ENCODE data around the gene AGTR1.
"Not testable (repeated sequence)": the region's sequence is repeated elsewhere in the genome, so short reads cannot be mapped to it uniquely, and the experiment has no call there.

AGTR1 gene

DNA sequence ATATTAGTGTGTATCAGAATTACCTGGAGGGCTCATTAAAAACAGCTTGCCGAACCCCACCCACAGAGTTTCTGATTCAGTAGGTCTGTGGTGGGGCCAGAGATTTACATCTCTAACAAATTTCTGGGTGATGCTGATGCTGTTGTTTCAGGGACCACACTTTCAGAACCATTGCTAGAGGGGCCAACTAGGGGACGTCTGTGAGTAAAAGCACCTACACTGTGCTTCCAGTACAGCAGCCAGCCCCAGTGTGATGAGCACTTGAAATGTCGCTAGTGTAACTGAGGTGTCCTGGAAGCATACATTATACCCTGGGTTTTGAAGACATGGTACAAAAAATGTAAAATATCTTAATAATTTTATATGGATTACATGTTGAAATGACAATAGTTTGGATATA lies 33.0 kb downstream of the AGTR1 start:
- Mint-ChIP-seq H3K4me1 (ENCODE audit: low read depth in 2 of 2) (peaks cover 0 to 4% of the 10 kb centered on the region in 2 donors), H3K27me3 (no peaks in the 10 kb centered on the region), H3K4me3 (no peak overlapping the region), H3K9me3 (peaks cover 2 to 6% of the 10 kb centered on the region in 2 donors), H3K36me3 (ENCODE audit: insufficient read depth) (no peaks in the 10 kb centered on the region), H3K27ac (no peak overlapping the region)
- DNase-seq (no peak), ATAC-seq (replicated peaks) (no peak)

DNA sequence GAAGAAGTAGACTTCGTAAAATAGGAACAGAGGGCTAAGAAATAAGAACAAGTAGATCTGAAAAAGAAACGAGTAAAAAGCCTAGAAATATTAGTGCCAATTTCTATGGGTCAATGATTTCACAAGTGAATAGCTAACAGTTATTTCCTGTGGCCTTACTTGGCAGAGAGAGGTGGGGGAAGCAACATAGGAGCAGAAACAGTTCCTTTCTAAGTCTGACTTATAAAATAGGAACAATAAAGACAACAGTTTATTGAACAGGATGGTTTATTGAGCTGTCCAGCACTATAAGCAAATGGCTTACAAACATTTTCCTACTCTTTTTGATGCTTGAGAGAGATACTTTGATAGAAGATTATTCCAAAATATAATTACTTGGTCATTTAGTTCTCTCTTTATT lies 37.9 kb downstream of the AGTR1 start:
- H3K4me3 Mint-ChIP-seq, result no peak overlapping the region
- DNase-seq (no peak), ATAC-seq (replicated peaks) (no peak)
- peaks cover 0 to 3% of the 10 kb centered on the region in 2 donors for H3K9me3 Mint-ChIP-seq
- H3K36me3 Mint-ChIP-seq (ENCODE audit: insufficient read depth), result no peaks in the 10 kb centered on the region
- H3K27me3 Mint-ChIP-seq, result no peaks in the 10 kb centered on the region
- H3K27ac Mint-ChIP-seq, result no peak overlapping the region
- H3K4me1 Mint-ChIP-seq (ENCODE audit: low read depth in 2 of 2), result no peaks in the 10 kb centered on the region

DNA sequence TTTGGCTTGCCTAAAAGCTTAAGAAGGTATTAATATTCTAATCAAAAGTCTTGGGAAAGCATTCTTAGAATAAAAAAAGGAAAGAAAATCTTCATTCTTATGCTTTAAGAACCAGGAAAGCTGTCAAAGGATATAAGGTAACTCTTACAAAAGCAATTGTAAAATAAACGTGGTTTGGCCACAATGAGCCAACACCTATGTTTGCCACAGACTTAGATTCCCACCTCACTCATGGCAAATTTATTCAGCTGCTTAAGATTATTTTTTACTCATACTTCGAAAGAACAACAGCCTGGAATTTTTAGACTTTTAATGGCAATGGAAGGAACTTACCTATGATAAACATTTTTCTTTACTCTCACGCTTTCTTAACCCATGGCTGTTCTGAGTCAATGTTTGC lies 38.4 kb downstream of the AGTR1 start:
- no peak for DNase-seq
- Mint-ChIP-seq H3K4me3 (no peak overlapping the region), H3K4me1 (ENCODE audit: low read depth in 2 of 2) (no peaks in the 10 kb centered on the region), H3K27me3 (no peaks in the 10 kb centered on the region), H3K27ac (no peak overlapping the region), H3K36me3 (ENCODE audit: insufficient read depth) (no peaks in the 10 kb centered on the region), H3K9me3 (peaks cover 0 to 3% of the 10 kb centered on the region in 2 donors)
- ATAC-seq (replicated peaks), result no peak

DNA sequence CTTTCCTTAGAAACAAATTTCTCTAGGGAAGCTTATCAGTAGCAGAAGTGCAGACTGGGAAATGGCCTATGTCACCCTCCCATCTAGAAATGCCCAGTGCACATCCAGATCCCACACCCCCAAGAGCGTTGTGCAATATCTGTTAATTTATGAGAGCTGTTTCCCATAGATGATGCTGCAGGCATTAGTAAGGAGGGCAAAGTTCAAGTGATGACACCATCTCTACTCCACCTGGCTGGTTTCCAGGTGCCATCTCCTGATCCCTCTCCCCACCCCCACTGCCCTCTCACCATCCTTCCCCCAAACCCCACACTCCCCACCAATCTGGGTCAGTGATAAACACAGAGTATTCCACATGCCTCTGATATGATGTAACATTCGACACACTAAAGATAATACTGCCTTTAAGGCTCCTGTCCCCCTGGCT lies 39.4 kb downstream of the AGTR1 start:
- DNase-seq (no peak), ATAC-seq (replicated peaks) (no peak)
- Mint-ChIP-seq H3K27me3 (no peaks in the 10 kb centered on the region), H3K27ac (no peak overlapping the region), H3K4me1 (ENCODE audit: low read depth in 2 of 2) (no peaks in the 10 kb centered on the region), H3K36me3 (ENCODE audit: insufficient read depth) (no peaks in the 10 kb centered on the region), H3K4me3 (no peak overlapping the region), H3K9me3 (peaks cover 0 to 3% of the 10 kb centered on the region in 2 donors)

DNA sequence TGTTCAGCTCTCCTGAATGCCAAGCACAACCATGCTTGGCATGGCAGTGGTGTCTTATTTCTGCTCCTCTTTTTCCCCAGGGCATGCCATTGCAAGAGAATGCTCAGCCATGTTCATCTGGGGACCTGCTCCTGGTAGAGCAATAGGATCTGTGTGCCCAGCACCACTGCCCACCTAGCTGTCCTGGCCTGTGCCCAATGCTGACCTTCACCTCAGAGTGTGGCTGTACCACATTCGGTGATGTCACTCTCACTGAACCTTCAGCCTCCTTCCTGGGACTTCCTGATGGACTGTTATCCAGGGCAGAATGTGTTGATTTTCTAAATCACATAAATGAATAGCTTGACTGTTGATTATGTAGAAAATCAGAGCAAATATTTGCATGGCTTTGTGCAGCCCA lies 42.0 kb downstream of the AGTR1 start:
- DNase-seq (no peak), ATAC-seq (replicated peaks) (no peak)
- Mint-ChIP-seq H3K4me3 (no peak overlapping the region), H3K9me3 (peaks cover 0 to 2% of the 10 kb centered on the region in 2 donors), H3K27ac (no peak overlapping the region), H3K27me3 (no peaks in the 10 kb centered on the region), H3K4me1 (ENCODE audit: low read depth in 2 of 2) (no peaks in the 10 kb centered on the region), H3K36me3 (ENCODE audit: insufficient read depth) (no peaks in the 10 kb centered on the region)

DNA sequence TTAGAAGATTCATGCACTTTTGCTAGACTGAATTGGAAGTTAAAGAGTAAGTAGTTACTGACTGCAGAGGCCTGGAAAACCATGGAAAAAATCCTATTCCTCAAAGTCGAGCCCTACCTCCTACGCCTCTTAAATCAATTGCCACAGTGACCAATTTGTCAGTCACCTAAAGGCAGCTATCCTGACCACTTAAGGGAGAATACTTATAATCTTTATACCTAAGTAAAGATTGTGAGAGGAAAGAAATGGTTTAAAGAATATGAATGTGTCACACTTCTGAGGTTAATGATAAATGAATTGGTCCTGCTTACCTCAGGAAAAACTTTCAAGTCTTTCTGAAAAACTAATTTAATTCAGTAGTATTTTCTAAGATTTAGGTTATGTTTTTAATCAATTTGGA lies 42.6 kb downstream of the AGTR1 start:
- DNase-seq (no peak), ATAC-seq (replicated peaks) (no peak)
- Mint-ChIP-seq H3K4me3 (no peak overlapping the region), H3K27me3 (no peaks in the 10 kb centered on the region), H3K4me1 (ENCODE audit: low read depth in 2 of 2) (no peaks in the 10 kb centered on the region), H3K36me3 (ENCODE audit: insufficient read depth) (no peaks in the 10 kb centered on the region), H3K9me3 (peaks cover 0 to 2% of the 10 kb centered on the region in 2 donors), H3K27ac (no peak overlapping the region)

DNA sequence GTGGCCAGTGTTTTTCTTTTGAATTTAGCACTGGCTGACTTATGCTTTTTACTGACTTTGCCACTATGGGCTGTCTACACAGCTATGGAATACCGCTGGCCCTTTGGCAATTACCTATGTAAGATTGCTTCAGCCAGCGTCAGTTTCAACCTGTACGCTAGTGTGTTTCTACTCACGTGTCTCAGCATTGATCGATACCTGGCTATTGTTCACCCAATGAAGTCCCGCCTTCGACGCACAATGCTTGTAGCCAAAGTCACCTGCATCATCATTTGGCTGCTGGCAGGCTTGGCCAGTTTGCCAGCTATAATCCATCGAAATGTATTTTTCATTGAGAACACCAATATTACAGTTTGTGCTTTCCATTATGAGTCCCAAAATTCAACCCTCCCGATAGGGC lies 43.5 kb downstream of the AGTR1 start:
- no peak for DNase-seq
- H3K4me3 Mint-ChIP-seq, result no peak overlapping the region
- no peaks in the 10 kb centered on the region for H3K27me3 Mint-ChIP-seq
- H3K36me3 Mint-ChIP-seq (ENCODE audit: insufficient read depth), result no peaks in the 10 kb centered on the region
- H3K4me1 Mint-ChIP-seq (ENCODE audit: low read depth in 2 of 2), result no peaks in the 10 kb centered on the region
- H3K27ac Mint-ChIP-seq, result no peak overlapping the region
- ATAC-seq (replicated peaks), result no peak
- peaks cover 0 to 2% of the 10 kb centered on the region in 2 donors for H3K9me3 Mint-ChIP-seq

DNA sequence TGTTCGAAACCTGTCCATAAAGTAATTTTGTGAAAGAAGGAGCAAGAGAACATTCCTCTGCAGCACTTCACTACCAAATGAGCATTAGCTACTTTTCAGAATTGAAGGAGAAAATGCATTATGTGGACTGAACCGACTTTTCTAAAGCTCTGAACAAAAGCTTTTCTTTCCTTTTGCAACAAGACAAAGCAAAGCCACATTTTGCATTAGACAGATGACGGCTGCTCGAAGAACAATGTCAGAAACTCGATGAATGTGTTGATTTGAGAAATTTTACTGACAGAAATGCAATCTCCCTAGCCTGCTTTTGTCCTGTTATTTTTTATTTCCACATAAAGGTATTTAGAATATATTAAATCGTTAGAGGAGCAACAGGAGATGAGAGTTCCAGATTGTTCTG lies 44.4 kb downstream of the AGTR1 start:
- ATAC-seq (replicated peaks) (no peak), DNase-seq (no peak)
- no peak overlapping the region for H3K4me3 Mint-ChIP-seq
- H3K4me1 Mint-ChIP-seq (ENCODE audit: low read depth in 2 of 2), result no peaks in the 10 kb centered on the region
- H3K9me3 Mint-ChIP-seq, result peaks cover 0 to 2% of the 10 kb centered on the region in 2 donors
- H3K36me3 Mint-ChIP-seq (ENCODE audit: insufficient read depth), result no peaks in the 10 kb centered on the region
- no peak overlapping the region for H3K27ac Mint-ChIP-seq
- H3K27me3 Mint-ChIP-seq, result no peaks in the 10 kb centered on the region

DNA sequence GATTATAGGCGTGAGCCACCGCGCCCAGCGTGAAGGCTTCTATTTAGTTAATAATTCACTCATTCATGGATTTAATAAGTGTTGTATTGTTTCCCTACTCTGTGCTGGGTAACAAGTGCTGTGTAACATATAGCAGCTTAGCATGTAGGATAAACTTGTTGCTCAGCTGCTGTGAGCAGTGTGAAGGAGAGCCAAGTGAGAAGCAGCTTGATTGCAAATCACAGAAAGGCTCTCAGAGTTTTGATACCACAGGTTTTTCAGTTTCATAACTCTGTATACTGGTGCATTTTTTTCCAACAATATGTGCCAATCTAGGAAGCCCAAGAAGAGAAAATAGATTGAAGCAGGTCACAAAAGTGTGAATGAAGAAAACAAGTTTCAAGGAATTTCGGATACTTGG lies 48.4 kb downstream of the AGTR1 start:
- H3K27me3 Mint-ChIP-seq, result no peaks in the 10 kb centered on the region
- no peaks in the 10 kb centered on the region for H3K36me3 Mint-ChIP-seq (ENCODE audit: insufficient read depth)
- no peaks in the 10 kb centered on the region for H3K4me1 Mint-ChIP-seq (ENCODE audit: low read depth in 2 of 2)
- no peak overlapping the region for H3K27ac Mint-ChIP-seq
- ATAC-seq (replicated peaks) (no peak), DNase-seq (no peak)
- no peaks in the 10 kb centered on the region for H3K9me3 Mint-ChIP-seq
- no peak overlapping the region for H3K4me3 Mint-ChIP-seq

DNA sequence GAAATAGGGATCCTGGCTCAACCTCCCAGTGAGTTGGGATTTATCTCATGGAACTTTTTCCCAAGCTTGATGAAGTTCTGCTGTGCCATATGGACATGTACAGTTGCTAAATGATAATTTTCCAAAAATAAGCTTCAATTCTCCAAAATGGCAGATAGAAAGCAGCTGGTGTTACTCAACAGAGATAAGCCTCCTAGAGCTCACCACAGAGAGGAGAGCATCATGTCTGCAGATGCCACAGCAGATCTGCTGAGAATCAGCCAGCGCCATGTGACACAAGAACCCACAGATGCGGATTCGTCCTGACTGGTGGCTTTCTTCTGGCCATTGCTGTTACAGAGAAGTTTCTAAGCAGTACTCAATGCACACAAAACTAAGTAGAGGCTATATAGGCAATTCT lies 50.6 kb downstream of the AGTR1 start:
- H3K4me1 Mint-ChIP-seq (ENCODE audit: low read depth in 2 of 2), result no peaks in the 10 kb centered on the region
- no peak overlapping the region for H3K4me3 Mint-ChIP-seq
- no peaks in the 10 kb centered on the region for H3K27me3 Mint-ChIP-seq
- no peaks in the 10 kb centered on the region for H3K36me3 Mint-ChIP-seq (ENCODE audit: insufficient read depth)
- no peaks in the 10 kb centered on the region for H3K9me3 Mint-ChIP-seq
- DNase-seq, result no peak
- ATAC-seq (replicated peaks), result no peak
- no peak overlapping the region for H3K27ac Mint-ChIP-seq

DNA sequence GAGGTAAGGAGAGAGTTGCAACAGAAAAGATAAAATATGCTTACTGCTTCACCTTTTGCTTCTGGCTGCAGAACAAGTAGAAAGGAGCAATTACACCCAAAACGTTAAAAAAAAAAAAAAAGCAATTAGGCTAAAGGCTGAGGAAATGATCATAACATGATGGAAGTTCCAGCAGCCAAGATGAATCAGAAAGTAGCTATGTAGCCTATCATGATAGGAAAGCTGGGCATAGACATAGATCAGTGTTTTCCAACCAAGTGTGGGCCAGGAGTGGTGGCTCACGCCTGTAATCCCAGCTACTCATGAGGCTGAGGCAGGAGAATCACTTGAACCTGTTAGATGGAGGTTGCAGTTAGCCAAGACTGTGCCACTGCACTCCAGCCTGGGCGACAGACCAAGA lies 52.6 kb downstream of the AGTR1 start:
- H3K9me3 Mint-ChIP-seq, result peaks cover 0 to 3% of the 10 kb centered on the region in 2 donors
- H3K4me3 Mint-ChIP-seq, result no peak overlapping the region
- no peaks in the 10 kb centered on the region for H3K27me3 Mint-ChIP-seq
- no peak overlapping the region for H3K27ac Mint-ChIP-seq
- no peaks in the 10 kb centered on the region for H3K4me1 Mint-ChIP-seq (ENCODE audit: low read depth in 2 of 2)
- ATAC-seq (replicated peaks) (no peak), DNase-seq (no peak)
- no peaks in the 10 kb centered on the region for H3K36me3 Mint-ChIP-seq (ENCODE audit: insufficient read depth)

DNA sequence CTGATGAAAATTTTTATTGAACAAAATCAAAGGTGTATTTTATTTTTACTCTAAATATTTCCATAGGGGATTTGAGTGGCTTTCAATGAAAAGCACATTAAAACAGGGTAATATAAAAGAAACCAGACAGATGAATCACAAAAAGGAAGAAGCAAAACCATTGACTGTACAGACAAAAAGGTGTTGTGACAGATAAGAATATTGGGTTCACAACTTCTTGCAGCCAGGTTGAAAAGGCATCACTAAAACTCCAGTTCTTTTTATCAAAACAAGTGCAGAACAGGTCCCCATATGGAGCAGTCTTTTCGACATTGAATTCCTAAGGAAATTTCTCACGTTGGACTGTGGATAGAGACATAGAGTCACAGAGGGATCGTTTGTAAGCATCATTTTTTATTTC lies 53.8 kb downstream of the AGTR1 start:
- Mint-ChIP-seq H3K36me3 (ENCODE audit: insufficient read depth) (no peaks in the 10 kb centered on the region), H3K4me1 (ENCODE audit: low read depth in 2 of 2) (no peaks in the 10 kb centered on the region), H3K27ac (no peak overlapping the region), H3K27me3 (no peaks in the 10 kb centered on the region), H3K4me3 (no peak overlapping the region), H3K9me3 (peaks cover 0 to 7% of the 10 kb centered on the region in 2 donors)
- DNase-seq (no peak), ATAC-seq (replicated peaks) (no peak)

DNA sequence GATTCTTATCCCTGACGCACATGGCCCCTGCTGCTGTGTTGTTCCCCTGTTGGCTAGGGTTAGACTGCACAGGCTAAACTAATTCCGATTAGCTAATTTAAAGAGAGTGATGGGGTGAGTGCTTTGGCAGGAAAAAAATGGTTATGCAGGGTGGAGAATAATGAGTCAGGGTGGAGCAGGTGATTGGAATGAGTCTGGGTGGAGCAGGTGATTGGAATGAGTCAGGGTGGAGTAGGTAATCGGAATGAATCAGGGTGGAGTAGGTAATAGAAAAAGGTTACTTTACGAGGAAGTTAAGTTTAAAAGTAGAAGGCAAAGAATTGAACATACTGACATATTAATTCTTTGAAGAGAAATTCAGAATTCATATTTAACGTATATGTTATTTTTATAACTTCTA lies 55.7 kb downstream of the AGTR1 start:
- H3K27me3 Mint-ChIP-seq; H3K36me3 Mint-ChIP-seq (ENCODE audit: insufficient read depth); H3K4me3 Mint-ChIP-seq; H3K9me3 Mint-ChIP-seq; H3K27ac Mint-ChIP-seq; DNase-seq; H3K4me1 Mint-ChIP-seq (ENCODE audit: low read depth in 2 of 2); ATAC-seq (replicated peaks): not testable (repeated sequence)

DNA sequence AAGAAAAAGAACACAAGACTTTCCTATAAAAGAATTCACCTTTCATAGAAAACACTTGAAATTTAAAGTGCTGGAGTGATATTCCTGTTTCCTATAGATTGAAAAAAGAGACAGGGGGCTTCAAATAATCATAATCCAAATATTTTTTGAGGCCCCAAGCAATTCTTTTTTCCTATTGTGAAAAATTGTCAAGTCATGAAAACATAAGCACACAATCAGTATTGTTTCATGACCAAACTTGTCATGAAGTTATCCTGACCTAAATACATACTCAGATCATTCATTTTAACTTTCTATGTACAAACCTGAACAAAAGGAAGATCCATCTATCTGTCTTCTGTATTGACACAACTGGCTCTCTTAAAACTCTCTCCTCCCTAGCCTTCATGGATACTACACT lies 57.9 kb downstream of the AGTR1 start:
- Mint-ChIP-seq H3K36me3 (ENCODE audit: insufficient read depth) (no peaks in the 10 kb centered on the region), H3K27me3 (no peaks in the 10 kb centered on the region), H3K27ac (no peak overlapping the region), H3K9me3 (peaks cover 0 to 7% of the 10 kb centered on the region in 2 donors), H3K4me1 (ENCODE audit: low read depth in 2 of 2) (no peaks in the 10 kb centered on the region), H3K4me3 (no peak overlapping the region)
- ATAC-seq (replicated peaks) (no peak), DNase-seq (no peak)

DNA sequence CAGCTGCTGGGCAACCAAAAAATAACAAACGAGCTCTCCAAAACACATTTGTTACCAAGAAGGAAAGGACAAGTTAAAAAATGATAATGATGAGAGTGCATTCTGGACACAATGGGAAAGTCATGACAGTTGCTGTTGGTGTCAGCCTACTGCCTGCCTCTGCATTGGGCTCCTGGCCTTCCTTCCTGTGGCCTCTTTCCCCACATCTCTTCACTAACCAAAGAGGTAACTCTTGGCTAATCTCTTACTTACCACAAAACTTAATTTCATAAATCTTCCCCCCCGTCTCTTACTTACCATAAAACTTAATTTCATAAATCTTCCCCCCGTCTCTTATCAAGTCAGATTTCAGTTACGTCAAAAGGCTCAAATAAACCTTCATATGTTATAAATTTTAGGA lies 58.6 kb downstream of the AGTR1 start:
- Mint-ChIP-seq H3K4me1 (ENCODE audit: low read depth in 2 of 2) (no peaks in the 10 kb centered on the region), H3K36me3 (ENCODE audit: insufficient read depth) (no peaks in the 10 kb centered on the region), H3K9me3 (peaks cover 0 to 7% of the 10 kb centered on the region in 2 donors), H3K27me3 (no peaks in the 10 kb centered on the region), H3K27ac (no peak overlapping the region), H3K4me3 (no peak overlapping the region)
- ATAC-seq (replicated peaks) (no peak), DNase-seq (no peak)

Data from effector memory CD8-positive, alpha-beta T cell (primary cell).